KOPT-K1 (cell line): ENCODE results near the gene PRKCZ.
A peak's percentile ranks its signal among the peaks of the same experiment; 100 is the strongest.

Experiments
- H3K27ac ChIP-seq: fragments of 200-600 bp; sonication (generic); 2 replicates; pipeline ENCODE4 v1.5.1; 2016; ENCODE audit warnings: antibody characterized with exemption, mild to moderate bottlenecking, low read depth, low read length; ENCODE audit not compliant: poor library complexity, severe bottlenecking
- H3K36me3 ChIP-seq: fragments of 200-600 bp; sonication (generic); 2 replicates; pipeline ENCODE4 v1.5.1; 2017; ENCODE audit warnings: antibody characterized with exemption, mild to moderate bottlenecking, low read length, moderate library complexity; ENCODE audit not compliant: insufficient read depth
- H3K9me3 ChIP-seq: fragments of 200-600 bp; sonication (generic); 2 replicates; pipeline ENCODE4 v1.5.1; 2017; ENCODE audit warnings: antibody characterized with exemption, low read length, mild to moderate bottlenecking; ENCODE audit not compliant: insufficient read depth, poor library complexity, severe bottlenecking

PRKCZ gene

GRCh38 chr1:2019571-2020309 is 30.5 kb upstream of the PRKCZ start:
- H3K27ac ChIP-seq: no peak overlapping the region
- no peaks in the 10 kb centered on the region for H3K36me3 ChIP-seq
- H3K9me3 ChIP-seq: no peaks in the 10 kb centered on the region

DNA sequence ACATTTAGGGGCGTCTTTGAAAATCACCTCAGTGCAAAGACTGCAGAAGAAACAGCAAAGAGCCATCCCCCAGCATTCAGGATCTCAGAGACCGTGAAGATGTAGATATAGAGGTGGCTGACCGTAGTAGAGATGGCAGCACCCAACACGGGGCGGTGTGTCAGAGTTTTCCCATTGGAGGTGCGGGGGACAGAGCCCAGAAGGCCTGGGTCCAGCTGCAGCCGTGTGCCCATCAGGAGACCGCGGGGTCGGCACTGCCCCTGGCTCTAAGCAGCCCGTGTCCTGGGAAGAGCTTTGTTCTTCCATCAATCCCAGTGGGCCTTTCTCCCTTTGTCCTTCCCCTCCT is 29.9 kb upstream of the PRKCZ start:
- Histone ChIP-seq H3K36me3 (no peaks in the 10 kb centered on the region), H3K9me3 (no peaks in the 10 kb centered on the region), H3K27ac (no peak overlapping the region)

- Histone ChIP-seq H3K36me3 (no peaks in the 10 kb centered on the region), H3K27ac (no peak overlapping the region), H3K9me3 (no peaks in the 10 kb centered on the region)
Measured at GRCh38 chr1:2021550-2021949, 28.7 kb upstream of the PRKCZ start.

- Histone ChIP-seq H3K27ac (no peak overlapping the region), H3K9me3 (no peaks in the 10 kb centered on the region), H3K36me3 (no peaks in the 10 kb centered on the region)
Measured at GRCh38 chr1:2022063-2022770, 28.0 kb upstream of the PRKCZ start.

- Histone ChIP-seq H3K9me3 (no peaks in the 10 kb centered on the region), H3K36me3 (no peaks in the 10 kb centered on the region)
Measured at GRCh38 chr1:2023187-2023586, 27.0 kb upstream of the PRKCZ start.

GRCh38 chr1:2024451-2024850 is 25.8 kb upstream of the PRKCZ start:
- no peak overlapping the region for H3K27ac ChIP-seq

More at GRCh38 chr1:2023187-2023586, 27.0 kb upstream of the PRKCZ start:
- no peak overlapping the region for H3K27ac ChIP-seq

GRCh38 chr1:2024887-2025286 is 25.3 kb upstream of the PRKCZ start:
- H3K27ac ChIP-seq: no peak overlapping the region
- H3K9me3 ChIP-seq: no peaks in the 10 kb centered on the region
- H3K36me3 ChIP-seq: no peaks in the 10 kb centered on the region

More at GRCh38 chr1:2024451-2024850, 25.8 kb upstream of the PRKCZ start:
- Histone ChIP-seq H3K9me3 (no peaks in the 10 kb centered on the region), H3K36me3 (no peaks in the 10 kb centered on the region)

DNA sequence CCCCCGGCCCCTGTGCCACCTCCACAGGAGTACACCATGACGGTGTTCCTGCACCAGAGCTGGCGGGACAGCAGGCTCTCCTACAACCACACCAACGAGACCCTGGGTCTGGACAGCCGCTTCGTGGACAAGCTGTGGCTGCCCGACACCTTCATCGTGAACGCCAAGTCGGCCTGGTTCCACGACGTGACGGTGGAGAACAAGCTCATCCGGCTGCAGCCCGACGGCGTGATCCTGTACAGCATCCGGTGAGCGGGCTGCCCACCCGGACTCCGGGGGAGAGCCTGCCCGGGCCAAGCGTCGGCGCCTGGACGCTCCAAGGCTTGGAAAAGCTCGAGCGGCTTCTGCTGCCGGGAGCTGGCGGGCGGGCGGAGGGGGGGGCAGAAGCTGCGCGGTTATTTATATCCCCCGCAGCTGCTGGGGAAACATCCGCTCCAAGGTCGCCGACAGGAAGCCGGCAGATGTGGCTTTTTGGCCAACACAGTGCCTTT is 24.7 kb upstream of the PRKCZ start:
- no peaks in the 10 kb centered on the region for H3K36me3 ChIP-seq
- no peaks in the 10 kb centered on the region for H3K9me3 ChIP-seq
- H3K27ac ChIP-seq: peak overlapping the region; percentile 47

DNA sequence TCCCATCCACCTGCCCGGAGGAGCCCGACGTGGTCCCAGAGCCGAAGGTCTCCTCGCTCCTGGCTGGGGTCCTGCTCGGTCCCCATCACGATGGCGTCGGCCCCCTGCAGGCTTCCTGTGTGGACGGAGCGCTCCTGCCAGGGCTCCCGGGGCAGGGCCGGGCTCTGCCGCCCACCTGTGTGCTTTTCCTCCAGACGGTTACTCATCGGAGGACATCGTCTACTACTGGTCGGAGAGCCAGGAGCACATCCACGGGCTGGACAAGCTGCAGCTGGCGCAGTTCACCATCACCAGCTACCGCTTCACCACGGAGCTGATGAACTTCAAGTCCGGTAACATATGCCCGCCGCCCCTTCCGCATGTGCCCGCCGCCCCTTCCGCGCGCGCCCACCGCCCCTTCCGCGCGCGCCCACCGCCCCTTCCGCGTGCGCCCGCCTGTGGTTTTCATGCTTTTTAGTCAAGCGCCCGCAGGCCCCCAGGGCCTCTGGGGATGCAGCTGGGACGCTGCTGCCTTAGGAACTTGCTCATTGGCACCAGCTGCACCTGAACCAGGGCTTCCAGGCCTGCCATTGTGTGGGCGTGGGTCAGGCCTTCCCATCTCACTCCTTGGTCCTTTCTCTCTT is 22.1 kb upstream of the PRKCZ start:
- H3K36me3 ChIP-seq: no peaks in the 10 kb centered on the region
- H3K27ac ChIP-seq: peak overlapping the region; percentile 57
- H3K9me3 ChIP-seq: no peaks in the 10 kb centered on the region

- Histone ChIP-seq H3K27ac (peak overlapping the region; percentile 57), H3K9me3 (no peaks in the 10 kb centered on the region)
Measured at GRCh38 chr1:2028870-2029560, 21.2 kb upstream of the PRKCZ start.

GRCh38 chr1:2029561-2029960 is 20.6 kb upstream of the PRKCZ start:
- H3K9me3 ChIP-seq: no peaks in the 10 kb centered on the region
- no peaks in the 10 kb centered on the region for H3K36me3 ChIP-seq
- H3K27ac ChIP-seq: no peak overlapping the region

More at GRCh38 chr1:2028870-2029560, 21.2 kb upstream of the PRKCZ start:
- H3K36me3 ChIP-seq: no peaks in the 10 kb centered on the region

DNA sequence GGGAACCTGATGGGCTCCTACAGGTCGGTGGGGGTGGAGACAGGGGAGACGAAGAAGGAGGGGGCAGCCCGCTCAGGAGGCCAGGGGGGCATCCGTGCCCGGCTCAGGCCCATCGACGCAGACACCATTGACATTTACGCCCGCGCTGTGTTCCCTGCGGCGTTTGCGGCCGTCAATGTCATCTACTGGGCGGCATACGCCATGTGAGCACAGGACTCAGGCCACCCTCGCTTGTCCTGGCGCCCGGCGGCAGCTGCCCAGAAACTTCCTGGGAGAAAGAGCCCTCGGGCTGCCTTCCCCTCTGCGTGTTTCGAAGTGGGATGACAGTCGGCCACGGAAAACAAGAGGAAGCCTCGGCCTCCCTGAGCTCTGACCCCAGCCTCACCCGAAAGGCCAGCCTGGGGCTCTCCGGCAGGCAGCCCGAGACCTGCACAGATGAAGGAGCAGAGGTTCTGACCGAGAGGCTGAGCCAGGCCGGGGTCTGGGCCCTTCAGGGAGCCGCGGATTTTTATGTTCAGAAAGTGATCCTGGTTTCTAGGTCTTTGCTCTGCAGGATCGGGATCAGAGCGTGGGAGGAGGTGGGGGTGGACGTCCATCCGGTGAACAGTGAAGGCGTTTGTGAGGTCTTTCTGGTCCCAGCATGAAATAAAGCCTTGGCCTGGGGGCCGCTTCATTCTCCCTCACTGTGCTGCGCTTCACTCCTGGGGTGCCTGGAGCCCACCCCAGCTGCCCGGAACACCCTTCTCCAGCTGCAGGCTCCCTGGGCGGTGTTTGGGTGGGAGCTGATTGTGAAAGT is 19.9 kb upstream of the PRKCZ start:
- no peaks in the 10 kb centered on the region for H3K36me3 ChIP-seq
- H3K9me3 ChIP-seq: no peaks in the 10 kb centered on the region
- no peak overlapping the region for H3K27ac ChIP-seq

DNA sequence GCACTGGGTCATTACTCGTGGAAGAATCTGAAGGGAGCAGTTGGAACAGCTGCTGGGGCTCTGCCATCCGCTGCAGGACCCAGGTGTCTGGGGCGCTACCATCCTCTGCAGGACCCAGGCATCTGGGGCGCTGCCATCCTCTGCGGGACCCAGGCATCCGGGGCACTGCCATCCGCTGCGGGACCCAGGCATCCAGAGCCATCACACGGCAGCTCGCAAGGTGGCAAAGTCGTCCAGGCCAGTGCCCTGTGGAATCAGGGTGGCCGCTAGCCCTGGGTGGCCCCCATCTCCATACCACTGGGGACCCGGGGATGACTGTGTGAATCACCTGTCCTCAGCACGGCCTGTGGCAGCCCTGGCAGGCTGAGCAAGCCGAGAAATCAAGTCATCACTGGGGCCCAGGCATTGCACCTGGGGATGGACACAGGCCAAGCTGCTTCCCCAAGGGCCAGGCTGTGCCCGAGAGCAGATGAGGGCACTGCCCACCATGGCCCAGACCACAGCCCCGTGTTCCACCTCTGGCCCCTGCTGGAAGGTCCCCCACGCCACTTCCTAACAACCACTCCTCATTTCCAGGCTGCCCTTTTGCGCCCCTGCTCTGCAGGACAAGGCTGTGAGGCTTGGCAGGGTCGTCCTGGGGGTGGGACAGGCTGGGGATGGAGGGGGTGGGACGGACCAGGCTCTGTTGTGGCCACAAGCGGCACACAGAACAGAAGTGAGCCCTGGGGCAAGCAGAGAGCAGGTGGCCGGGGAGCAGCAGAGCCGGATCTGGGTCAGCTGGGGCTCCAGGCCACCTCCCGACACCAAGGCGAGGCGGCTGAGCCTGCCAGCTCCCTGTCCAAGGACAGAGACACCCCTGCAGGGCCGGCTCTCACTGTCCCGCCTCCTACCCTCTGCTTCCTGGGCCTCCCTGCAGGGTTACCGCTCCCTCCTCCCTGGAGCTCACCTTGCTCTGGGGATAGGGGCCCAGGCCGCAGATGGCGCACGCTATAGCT is 18.4 kb upstream of the PRKCZ start:
- Histone ChIP-seq H3K36me3 (no peaks in the 10 kb centered on the region), H3K27ac (no peak overlapping the region), H3K9me3 (no peaks in the 10 kb centered on the region)
